COR-L47 (cell line): Measurements from ENCODE around the gene MS4A7.

ENCODE experiments used
- DNase-seq: peaks from one replicate; lab custom pipeline; 2025; lab: John Stamatoyannopoulos, UW

Gene MS4A7

GRCh38 chr11:60370811-60371298 is 7.5 kb upstream of the MS4A7 start:
- DNase-seq: peak; percentile 7

GRCh38 chr11:60371386-60371785 is 6.9 kb upstream of the MS4A7 start:
- no peak for DNase-seq

- DNase-seq: no peak
Observed at GRCh38 chr11:60371854-60372253, 6.5 kb upstream of the MS4A7 start.

GRCh38 chr11:60372767-60373166 is 5.6 kb upstream of the MS4A7 start:
- no peak for DNase-seq

- no peak for DNase-seq
Observed at GRCh38 chr11:60375316-60375715, 3.0 kb upstream of the MS4A7 start.

GRCh38 chr11:60376601-60377000 is 1.7 kb upstream of the MS4A7 start:
- DNase-seq: no peak

- DNase-seq: no peak
Observed at GRCh38 chr11:60377401-60378136, 763 bp upstream of the MS4A7 start.

DNA sequence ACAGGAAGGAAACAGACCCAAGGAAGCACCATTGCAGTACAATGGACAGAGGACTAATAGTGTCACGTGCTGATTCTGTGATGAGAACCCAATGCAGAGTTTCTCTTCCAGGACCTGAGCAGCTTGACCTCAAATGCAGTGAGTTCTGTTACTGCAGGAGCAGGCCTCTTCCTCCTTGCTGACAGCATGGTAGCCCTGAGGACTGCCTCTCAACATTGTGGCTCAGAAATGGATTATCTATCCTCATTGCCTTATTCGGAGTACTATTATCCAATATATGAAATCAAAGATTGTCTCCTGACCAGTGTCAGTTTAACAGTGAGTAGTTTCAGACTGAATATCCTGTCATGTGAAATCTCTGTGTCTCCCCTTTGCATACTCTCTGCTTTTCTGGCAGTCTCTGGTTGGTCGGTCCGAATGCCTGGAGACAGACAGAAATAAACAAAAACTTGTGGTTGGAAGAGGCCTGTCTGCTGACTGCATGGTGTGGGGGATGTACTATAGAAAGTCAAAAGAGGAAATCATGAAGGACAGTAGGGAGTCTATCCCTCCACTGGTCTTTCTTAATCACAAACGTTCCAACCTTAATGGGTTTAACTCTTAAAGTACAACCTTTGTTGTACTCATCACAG is 11.1 kb downstream of the MS4A7 start:
- no peak for DNase-seq

- DNase-seq: no peak
Observed at GRCh38 chr11:60390419-60390818, 12.1 kb downstream of the MS4A7 start.

GRCh38 chr11:60392361-60392760 is 14.0 kb downstream of the MS4A7 start:
- no peak for DNase-seq

GRCh38 chr11:60393016-60393415 is 14.7 kb downstream of the MS4A7 start:
- no peak for DNase-seq

GRCh38 chr11:60394666-60395380 is 16.5 kb downstream of the MS4A7 start:
- DNase-seq: no peak

DNA sequence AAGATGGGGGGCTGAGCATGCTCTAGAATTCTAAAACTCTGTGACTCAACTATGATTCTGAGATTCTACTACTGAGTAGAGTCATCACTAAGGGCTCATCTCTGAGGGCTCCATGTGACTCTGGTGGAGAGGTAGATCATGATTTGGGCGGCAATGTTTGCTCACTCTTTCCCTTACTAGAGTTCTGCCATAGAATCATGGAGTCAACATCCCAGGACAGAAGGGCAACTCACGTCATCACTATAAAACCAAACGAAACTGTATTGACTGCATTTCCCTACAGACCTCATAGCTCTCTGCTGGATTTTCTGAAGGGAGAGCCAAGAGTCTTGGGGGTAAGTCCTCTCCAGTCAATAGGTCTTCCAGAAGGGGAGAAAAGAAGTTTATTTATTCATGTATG is 18.1 kb downstream of the MS4A7 start, which contains the start of gene MS4A14:
TSS of gene MS4A14 (plus strand) at position 78 of the 400 bp plus-strand sequence. CDS start at position 198, 120 bp downstream.
- DNase-seq: no peak

GRCh38 chr11:60396799-60397198 is 18.5 kb downstream of the MS4A7 start:
- no peak for DNase-seq

- no peak for DNase-seq
Observed at GRCh38 chr11:60420015-60420414, 41.7 kb downstream of the MS4A7 start.

DNA sequence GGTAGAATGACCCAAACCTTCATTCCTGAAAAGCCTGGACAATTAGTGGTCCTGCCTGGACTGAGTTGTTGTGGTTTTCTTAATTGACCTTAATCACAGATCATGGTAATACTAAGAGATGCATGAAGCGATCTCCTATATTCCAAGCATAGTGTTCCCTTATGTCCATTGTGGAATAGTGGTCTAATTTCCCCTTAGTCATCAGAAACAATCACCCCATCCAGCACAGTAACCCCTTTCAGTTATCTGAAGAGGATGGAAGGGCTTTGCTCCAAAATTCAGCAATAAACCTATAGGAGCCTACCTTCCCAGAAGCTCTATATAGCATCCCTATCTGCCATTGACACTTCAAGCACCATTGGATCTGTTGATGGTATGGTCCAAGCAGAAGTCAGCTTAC is 44.3 kb downstream of the MS4A7 start:
- DNase-seq: no peak

DNA sequence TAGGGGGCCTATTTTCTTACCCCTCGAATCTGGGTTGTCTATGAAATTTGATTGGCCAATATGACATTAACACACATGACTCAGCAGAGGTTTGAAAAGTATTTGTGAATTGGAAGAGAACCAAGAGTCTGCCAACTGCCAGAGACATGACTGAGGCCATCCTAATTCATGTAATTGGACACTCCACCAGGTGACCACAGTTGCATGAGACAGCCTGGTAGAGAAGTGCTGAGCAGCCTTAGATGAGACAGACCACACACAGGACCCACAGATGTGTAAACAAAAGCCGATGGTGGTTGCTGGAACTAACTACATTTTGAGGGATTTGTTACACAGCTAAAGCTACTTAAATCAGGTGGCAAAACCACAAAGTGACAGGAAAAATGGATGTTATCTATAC is 50.2 kb downstream of the MS4A7 start:
- DNase-seq: no peak

- DNase-seq: no peak
Observed at GRCh38 chr11:60429272-60429671, 50.9 kb downstream of the MS4A7 start, which contains the start of gene MS4A5. Gene MS4A5 (plus strand): TSS chr11:60429572. CDS start chr11:60429675, 103 bp downstream.

GRCh38 chr11:60431251-60431650 is 52.9 kb downstream of the MS4A7 start:
- DNase-seq: no peak

DNA sequence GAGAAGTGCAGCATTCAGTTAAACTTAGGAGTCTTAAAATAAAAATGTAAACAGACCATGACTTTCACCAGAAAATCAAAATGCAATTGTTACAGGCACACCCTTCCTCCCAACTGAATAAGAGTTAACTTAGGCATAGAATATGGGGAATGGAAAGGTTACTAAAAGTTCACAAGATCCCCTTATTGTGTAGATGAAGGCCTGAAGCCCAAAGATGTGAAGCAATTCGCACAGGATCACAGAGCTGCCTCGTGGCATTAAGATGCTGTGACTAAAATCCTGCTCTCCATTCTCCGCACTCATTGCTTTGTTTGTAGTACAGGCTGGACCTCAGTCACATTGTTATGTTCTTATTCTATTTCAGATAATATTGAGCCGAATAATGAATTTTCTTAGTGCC is 55.1 kb downstream of the MS4A7 start:
- no peak for DNase-seq
